IMR-90 (cell line): ENCODE results near the gene UST. TPM values are rescaled to one million over a fixed set of nuclear protein-coding genes. Genes with fewer than 3 reads are reported as not detected.

Experiments
- ATAC-seq: fragments of 200-7000 bp; cut with Tn5 transposase; 2 replicates; pipeline ENCODE4 v1.9.1; 2020; ENCODE audit warnings: low read depth, mild to moderate bottlenecking, moderate library complexity
- BruUV-seq: library from RNA; stranded (reverse); fragments of 400-500 nt; replicated peaks from 2 replicates; lab custom pipeline; 2021; lab: Mats Ljungman, UMichigan
- CTCF ChIA-PET: fragments of 300-600 bp; formaldehyde crosslinking; extraction: SDS; loops from one replicate; lab custom pipeline; 2021; ENCODE audit warnings: antibody characterized with exemption; lab: Yijun Ruan, JAX
- POLR2A ChIA-PET: fragments of 300-600 bp; sonication (Branson Sonifier 250); formaldehyde crosslinking; loops from one replicate; lab custom pipeline; 2022; ENCODE audit warnings: antibody characterized with exemption; ENCODE audit not compliant: unreplicated experiment; lab: Charles Lee
- DNase-seq: peaks from one replicate; pipeline ENCODE4 v3.0.0; 2013
- H2AFZ ChIP-seq: replicated peaks from 2 replicates; pipeline ENCODE3; 2013; ENCODE audit warnings: low read length, mild to moderate bottlenecking; ENCODE audit not compliant: poor library complexity
- H2AK5ac ChIP-seq: 2 replicates; pipeline ENCODE4 v1.6.1; 2013; ENCODE audit warnings: low read depth, low read length, inconsistent platforms
- H2AK9ac ChIP-seq: replicated peaks from 2 replicates; pipeline ENCODE3; 2013; ENCODE audit warnings: mild to moderate bottlenecking, low read depth, low read length, moderate library complexity; ENCODE audit not compliant: poor library complexity
- H2BK120ac ChIP-seq: 2 replicates; pipeline ENCODE4 v1.6.1; 2013; ENCODE audit warnings: low read depth, low read length, inconsistent platforms
- H2BK15ac ChIP-seq: 3 replicates; pipeline ENCODE4 v1.6.1; 2013; ENCODE audit warnings: low read depth, low read length, inconsistent platforms
- H2BK20ac ChIP-seq: 2 replicates; pipeline ENCODE4 v1.6.1; 2013; ENCODE audit warnings: low read depth, mild to moderate bottlenecking, inconsistent platforms, low read length, moderate library complexity
- H2BK5ac ChIP-seq: 2 replicates; pipeline ENCODE4 v1.6.1; 2013; ENCODE audit warnings: mild to moderate bottlenecking, low read depth, low read length, inconsistent platforms; ENCODE audit not compliant: poor library complexity, severe bottlenecking
- H3K14ac ChIP-seq: replicated peaks from 2 replicates; pipeline ENCODE4 v1.6.1; 2013; ENCODE audit warnings: low read depth, low read length, inconsistent platforms
- H3K18ac ChIP-seq: 2 replicates; pipeline ENCODE4 v1.6.1; 2013; ENCODE audit warnings: low read depth, low read length, control low read depth
- H3K23ac ChIP-seq: 2 replicates; pipeline ENCODE4 v1.6.1; 2013; ENCODE audit warnings: low read depth, low read length, inconsistent platforms
- H3K27ac ChIP-seq: 2 replicates; pipeline ENCODE4 v1.5.1; 2013; ENCODE audit warnings: mild to moderate bottlenecking, control low read depth, low read length; ENCODE audit not compliant: insufficient read depth
- H3K27me3 ChIP-seq: 2 replicates; pipeline ENCODE4 v1.6.1; 2013; ENCODE audit warnings: low read length; ENCODE audit not compliant: control insufficient read depth, insufficient read depth
- H3K36me3 ChIP-seq: 2 replicates; pipeline ENCODE4 v1.6.1; 2013; ENCODE audit warnings: low read length, mixed read lengths; ENCODE audit not compliant: control insufficient read depth, insufficient read depth
- H3K4ac ChIP-seq: 2 replicates; pipeline ENCODE4 v1.6.1; 2013; ENCODE audit warnings: low read depth, low read length, inconsistent platforms
- H3K4me1 ChIP-seq: 2 replicates; pipeline ENCODE4 v1.6.1; 2013; ENCODE audit warnings: low read length, mixed read lengths; ENCODE audit not compliant: control insufficient read depth, insufficient read depth
- H3K4me2 ChIP-seq: 2 replicates; pipeline ENCODE4 v1.6.1; 2013; ENCODE audit warnings: low read depth, mild to moderate bottlenecking, control low read depth, low read length, moderate library complexity
- H3K4me3 ChIP-seq: 2 replicates; pipeline ENCODE4 v1.5.1; 2013; ENCODE audit warnings: low read depth, mild to moderate bottlenecking, control low read depth, low read length, moderate library complexity; ENCODE audit not compliant: insufficient read depth
- H3K56ac ChIP-seq: 2 replicates; pipeline ENCODE4 v1.6.1; 2013; ENCODE audit warnings: low read length, inconsistent platforms; ENCODE audit not compliant: insufficient read depth; ENCODE audit errors: extremely low read depth
- H3K79me1 ChIP-seq, 2 experiments: 2 replicates each; pipeline ENCODE4 v1.6.1; 2013; ENCODE audit warnings: low read length in 2 of 2, inconsistent platforms in 1 of 2, low read depth in 1 of 2
- H3K9ac ChIP-seq: 2 replicates; pipeline ENCODE4 v1.6.1; 2013; ENCODE audit warnings: low read depth, low read length, control low read depth
- H3K9me1 ChIP-seq: 2 replicates; pipeline ENCODE4 v1.6.1; 2013; ENCODE audit warnings: low read length, inconsistent platforms; ENCODE audit not compliant: insufficient read depth
- H3K9me3 ChIP-seq: 2 replicates; pipeline ENCODE4 v1.6.1; 2013; ENCODE audit warnings: low read length; ENCODE audit not compliant: control insufficient read depth, insufficient read depth
- H4K20me1 ChIP-seq: 2 replicates; pipeline ENCODE4 v1.6.1; 2013; ENCODE audit warnings: low read length, inconsistent platforms; ENCODE audit not compliant: insufficient read depth
- H4K5ac ChIP-seq: 2 replicates; pipeline ENCODE4 v1.6.1; 2013; ENCODE audit warnings: mild to moderate bottlenecking, low read depth, low read length, control low read depth
- H4K8ac ChIP-seq, 2 experiments: 2 replicates each; pipeline ENCODE4 v1.6.1; 2013; ENCODE audit warnings: low read depth in 2 of 2, low read length in 2 of 2, control low read depth in 1 of 2, inconsistent platforms in 1 of 2
- H4K91ac ChIP-seq: 2 replicates; pipeline ENCODE4 v1.6.1; 2013; ENCODE audit warnings: low read depth, low read length, inconsistent platforms; ENCODE audit not compliant: insufficient read depth
- BHLHE40 ChIP-seq: fragments of 150-350 bp; IDR thresholded peaks from 2 replicates; pipeline ENCODE4 v1.6.1; 2016; ENCODE audit warnings: mild to moderate bottlenecking, low read depth, low read length
- CEBPB ChIP-seq: IDR thresholded peaks from 2 replicates; pipeline ENCODE4 v1.6.1; 2012; ENCODE audit warnings: low read depth, low read length, improper control_type of control experiment
- CHD1 ChIP-seq: IDR thresholded peaks from 2 replicates; pipeline ENCODE4 v1.6.1; 2012; ENCODE audit warnings: low read depth, low read length, improper control_type of control experiment
- FOS ChIP-seq: fragments of 150-350 bp; IDR thresholded peaks from 2 replicates; pipeline ENCODE4 v1.6.1; 2016; ENCODE audit warnings: low read depth, low read length
- MAFK ChIP-seq: IDR thresholded peaks from 2 replicates; pipeline ENCODE4 v1.6.1; 2012; ENCODE audit warnings: low read depth, low read length, improper control_type of control experiment
- MAZ ChIP-seq: IDR thresholded peaks from 2 replicates; pipeline ENCODE4 v1.6.1; 2012; ENCODE audit warnings: low read depth, mild to moderate bottlenecking, low read length, improper control_type of control experiment, moderate library complexity, borderline replicate concordance
- MXI1 ChIP-seq: IDR thresholded peaks from 2 replicates; pipeline ENCODE4 v1.6.1; 2012; ENCODE audit warnings: low read depth, mild to moderate bottlenecking, low read length, moderate library complexity, borderline replicate concordance
- NFE2L2 ChIP-seq: fragments of 150-350 bp; IDR thresholded peaks from 2 replicates; pipeline ENCODE4 v1.6.1; 2016; ENCODE audit warnings: low read depth, mild to moderate bottlenecking, low read length
- POLR2A ChIP-seq: IDR thresholded peaks from 2 replicates; pipeline ENCODE4 v1.6.1; 2012; ENCODE audit warnings: mild to moderate bottlenecking, low read depth, low read length
- RFX5 ChIP-seq: IDR thresholded peaks from 2 replicates; pipeline ENCODE4 v1.8.0; 2012; ENCODE audit warnings: low read depth, mild to moderate bottlenecking, low read length, moderate library complexity
- SMC3 ChIP-seq: fragments of 150-350 bp; IDR thresholded peaks from 2 replicates; pipeline ENCODE4 v1.6.1; 2016; ENCODE audit warnings: low read depth, mild to moderate bottlenecking, antibody characterized with exemption, low read length, moderate library complexity
- USF2 ChIP-seq: fragments of 150-350 bp; IDR thresholded peaks from 2 replicates; pipeline ENCODE4 v1.6.1; 2017; ENCODE audit warnings: mild to moderate bottlenecking, antibody characterized with exemption, low read length, low read depth
- WGBS, 2 experiments: methylation state at CpG; one replicate each; pipeline versions ENCODE4 v1.1.5 to v1.1.7; 2013; ENCODE audit warnings: missing lambda C conversion rate in 2 of 2; ENCODE audit not compliant: insufficient read length in 1 of 2; ENCODE audit errors: extremely low coverage in 2 of 2; 5-methylcytosine and 5-hydroxymethylcytosine counted together
- dilution Hi-C: fragments of 300-500 bp; cut with HindIII; formaldehyde crosslinking; loops from one replicate; pipeline ENCODE4 v1.14.3; 2018; ENCODE audit warnings: low sequenced_read_pairs; ENCODE audit not compliant: unreplicated experiment
- in situ Hi-C: fragments of 300-500 bp; cut with MboI; formaldehyde crosslinking; loops from 3 replicates; pipeline ENCODE4 v1.14.3; 2019; ENCODE audit warnings: low sequenced_read_pairs, inconsistent platforms, mixed read lengths
- intact Hi-C: fragments of 100-400 bp; cut with micrococcal nuclease; formaldehyde crosslinking; loops from 2 replicates; pipeline ENCODE4 v1.10.0; 2022
- polyA plus RNA-seq, 3 experiments: library from polyadenylated mRNA; depleted of rRNA; stranded (reverse); fragments of >200 nt; gene quantifications; 2 replicates each; pipeline ENCODE4 v1.2.3, GENCODE V29; 2012; ENCODE audit warnings: low replicate concordance in 1 of 3
- total RNA-seq: library from RNA; depleted of rRNA; stranded (reverse); fragments of >200 nt; gene quantifications from 2 replicates; pipeline ENCODE4 v1.2.3, GENCODE V29; 2012
- TF ChIP-seq, protein P1 (sequence below): fragments of 150-350 bp; IDR thresholded peaks from 2 replicates; pipeline ENCODE4 v1.6.1; 2016; ENCODE audit warnings: low read depth, mild to moderate bottlenecking, low read length, moderate library complexity, borderline replicate concordance

The UST gene
- total and polyA plus RNA-seq, 2 of the 4 experiments (the other 2 are of a cell fraction), result 7.7 to 13.8 TPM

GRCh38 chr6:148746363-148747144 is at the start of gene UST (continued):
- TF ChIP-seq, protein P1, sequence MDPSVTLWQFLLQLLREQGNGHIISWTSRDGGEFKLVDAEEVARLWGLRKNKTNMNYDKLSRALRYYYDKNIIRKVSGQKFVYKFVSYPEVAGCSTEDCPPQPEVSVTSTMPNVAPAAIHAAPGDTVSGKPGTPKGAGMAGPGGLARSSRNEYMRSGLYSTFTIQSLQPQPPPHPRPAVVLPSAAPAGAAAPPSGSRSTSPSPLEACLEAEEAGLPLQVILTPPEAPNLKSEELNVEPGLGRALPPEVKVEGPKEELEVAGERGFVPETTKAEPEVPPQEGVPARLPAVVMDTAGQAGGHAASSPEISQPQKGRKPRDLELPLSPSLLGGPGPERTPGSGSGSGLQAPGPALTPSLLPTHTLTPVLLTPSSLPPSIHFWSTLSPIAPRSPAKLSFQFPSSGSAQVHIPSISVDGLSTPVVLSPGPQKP, result no peak
- TF ChIP-seq BHLHE40, result peak; percentile 82

GRCh38 chr6:148697895-148698440 is 48.9 kb upstream of the UST start:
- H3K56ac ChIP-seq, result no peak overlapping the region
- TF ChIP-seq RFX5 (no peak), USF2 (no peak), BHLHE40 (no peak), MXI1 (no peak), POLR2A (no peak), MAFK (no peak), CHD1 (no peak), CEBPB (no peak), MAZ (no peak), NFE2L2 (no peak), SMC3 (no peak), FOS (no peak)
- TF ChIP-seq, protein P1, result no peak

More at GRCh38 chr6:148697895-148698440, 48.9 kb upstream of the UST start:
- no TSS peak for BruUV-seq
- intact Hi-C loops (no loop called here), dilution Hi-C loops (no loop called here), in situ Hi-C loops (no loop called here)
- no peak overlapping the region for H2BK120ac ChIP-seq
- no peak overlapping the region for H2BK5ac ChIP-seq
- H2BK20ac ChIP-seq, result no peak overlapping the region
- DNase-seq (no peak), ATAC-seq (no peak)
- H3K23ac ChIP-seq, result no peak overlapping the region
- H2AK5ac ChIP-seq, result no peak overlapping the region
- POLR2A ChIA-PET, result no interaction called here
- no peak overlapping the region for H3K4me3 ChIP-seq
- 93% methylated on average over 11 of the region's 26 CpGs; no CpG with 5 or more reads in 1 of the 2 experiments for WGBS, 2 experiments
- no peak overlapping the region for H3K4me2 ChIP-seq
- H3K4me1 ChIP-seq, result peaks cover 2% of the 10 kb centered on the region; the same call in 1 of the 2 replicates
- H3K9me1 ChIP-seq, result no peaks in the 10 kb centered on the region
- H4K8ac ChIP-seq, result no peak overlapping the region
- no peak overlapping the region for H3K18ac ChIP-seq
- H3K79me1 ChIP-seq, result no peaks in the 10 kb centered on the region
- no peaks in the 10 kb centered on the region for H3K36me3 ChIP-seq
- no peaks in the 10 kb centered on the region for H3K9me3 ChIP-seq
- H4K5ac ChIP-seq, result no peak overlapping the region
- H3K27ac ChIP-seq, result no peak overlapping the region
- H2AFZ ChIP-seq, result no peak overlapping the region
- no peak overlapping the region for H3K4ac ChIP-seq
- no peaks in the 10 kb centered on the region for H4K20me1 ChIP-seq
- H4K91ac ChIP-seq, result no peak overlapping the region
- H3K14ac ChIP-seq, result no peak overlapping the region
- H3K9ac ChIP-seq, result no peak overlapping the region
- no peak overlapping the region for H2BK15ac ChIP-seq
- CTCF ChIA-PET, result no interaction called here
- H3K27me3 ChIP-seq, result no peaks in the 10 kb centered on the region; the same call in 1 of the 2 replicates
- H2AK9ac ChIP-seq, result no peak overlapping the region
